ENCODE measurements around the gene MCM8. TPM values are rescaled to one million over a fixed set of nuclear protein-coding genes. Genes with fewer than 3 reads are reported as not detected.

Gene MCM8
- total and polyA plus RNA-seq, 4 donors: 0.49 to 11.0 (median 1.5) TPM

GRCh38 chr20:5927749-5928462, 22.5 kb upstream of the MCM8 start (continued):
- TF ChIP-seq REST (IDR thresholded peaks at IDR 0.05) (no peak), HNF4G (IDR thresholded peaks at IDR 0.05) (no peak), SP1 (IDR thresholded peaks at IDR 0.05) (no peak)

- Histone ChIP-seq H3K27ac (ENCODE audit: low read depth in 1 of 2, low read length in 2 of 2) (no peak overlapping the region), H3K4me3 (ENCODE audit: low read depth in 1 of 3, low read length in 3 of 3) (no peak overlapping the region), H3K36me3 (ENCODE audit: control insufficient read depth in 4 of 4, insufficient read depth in 3 of 4, low read depth in 1 of 4, low read length in 3 of 4) (no peaks in the 10 kb centered on the region), H3K27me3 (ENCODE audit: control insufficient read depth in 4 of 4, insufficient read depth in 4 of 4, low read length in 3 of 4) (no peaks in the 10 kb centered on the region), H3K4me1 (ENCODE audit: control insufficient read depth in 4 of 4, insufficient read depth in 4 of 4, low read length in 3 of 4) (no peaks in the 10 kb centered on the region), H3K9me3 (ENCODE audit: control insufficient read depth in 4 of 4, low read length in 3 of 4) (no peaks in the 10 kb centered on the region), H3K9ac (ENCODE audit: low read depth in 1 of 2, low read length in 2 of 2) (no peak overlapping the region)
- no peak for DNase-seq (ENCODE audit: low spot score)
- 72% methylated on average over 8 of the region's 8 CpGs for WGBS
- TF ChIP-seq RAD21 (IDR thresholded peaks at IDR 0.05) (no peak), EGR1 (IDR thresholded peaks at IDR 0.05; ENCODE audit: low read depth in 2 of 2) (no peak), ATF3 (IDR thresholded peaks at IDR 0.05) (no peak), CTCF (IDR thresholded peaks at IDR 0.05; ENCODE audit: low read depth, low read length, missing input control) (no peak), REST (IDR thresholded peaks at IDR 0.05) (no peak), NR2F2 (IDR thresholded peaks at IDR 0.05) (no peak), HNF4A (conservative IDR thresholded peaks at IDR 0.05) (no peak), GABPA (IDR thresholded peaks at IDR 0.05 in 1 of 2, conservative IDR thresholded peaks at IDR 0.05 in 1 of 2) (no peak), FOXA1 (IDR thresholded peaks at IDR 0.05) (no peak), SP1 (IDR thresholded peaks at IDR 0.05) (no peak), MAX (IDR thresholded peaks at IDR 0.05) (no peak), RXRA (IDR thresholded peaks at IDR 0.05) (no peak), FOXA2 (IDR thresholded peaks at IDR 0.05) (no peak), JUND (IDR thresholded peaks at IDR 0.05) (no peak), HNF4G (IDR thresholded peaks at IDR 0.05) (no peak), ZBTB33 (IDR thresholded peaks at IDR 0.05) (no peak), YY1 (IDR thresholded peaks at IDR 0.05) (no peak), TAF1 (conservative IDR thresholded peaks at IDR 0.05) (no peak)
These were observed 21.4 kb upstream of the MCM8 start for GRCh38 chr20:5928836-5929715.

All from liver (tissue), 9 donors.